GM21381 (cell line): Measurements from ENCODE around the gene FAM174C.
"Not testable (repeated sequence)": the region's sequence is repeated elsewhere in the genome, so short reads cannot be mapped to it uniquely, and the experiment has no call there.

Experiments used
- ATAC-seq: cut with Tn5 transposase; IDR thresholded peaks from one replicate; pipeline ENCODE4 v1.9.1; 2021; ENCODE audit warnings: mild to moderate bottlenecking, moderate library complexity; ENCODE audit not compliant: unreplicated experiment

The FAM174C gene

GRCh38 chr19:1316466-1316865, 41.1 kb downstream of the FAM174C start:
- no peak for ATAC-seq

- no peak for ATAC-seq
Measured at GRCh38 chr19:1317274-1318003, 42.1 kb downstream of the FAM174C start.

GRCh38 chr19:1318678-1319471, 43.5 kb downstream of the FAM174C start:
- ATAC-seq, result no peak

- ATAC-seq, result not testable (repeated sequence)
Measured at GRCh38 chr19:1320282-1320650, 44.9 kb downstream of the FAM174C start.

- ATAC-seq, result no peak
Measured at GRCh38 chr19:1321539-1321938, 46.2 kb downstream of the FAM174C start.

GRCh38 chr19:1322198-1322981, 47.1 kb downstream of the FAM174C start:
- no peak for ATAC-seq

GRCh38 chr19:1324249-1324805, 49.0 kb downstream of the FAM174C start:
- ATAC-seq, result no peak

- no peak for ATAC-seq
Measured at GRCh38 chr19:1324806-1325567, 49.7 kb downstream of the FAM174C start.

GRCh38 chr19:1325568-1326294, 50.4 kb downstream of the FAM174C start:
- no peak for ATAC-seq

- ATAC-seq, result no peak
Measured at GRCh38 chr19:1327125-1327524, 51.8 kb downstream of the FAM174C start.
